ENCODE results near the gene NACC2. TPM values are rescaled to one million over a fixed set of nuclear protein-coding genes. Genes with fewer than 3 reads are reported as not detected.

NACC2 gene
- total RNA-seq, 4 donors from 2014 or later, result 71.4 to 209 (median 110) TPM

DNA sequence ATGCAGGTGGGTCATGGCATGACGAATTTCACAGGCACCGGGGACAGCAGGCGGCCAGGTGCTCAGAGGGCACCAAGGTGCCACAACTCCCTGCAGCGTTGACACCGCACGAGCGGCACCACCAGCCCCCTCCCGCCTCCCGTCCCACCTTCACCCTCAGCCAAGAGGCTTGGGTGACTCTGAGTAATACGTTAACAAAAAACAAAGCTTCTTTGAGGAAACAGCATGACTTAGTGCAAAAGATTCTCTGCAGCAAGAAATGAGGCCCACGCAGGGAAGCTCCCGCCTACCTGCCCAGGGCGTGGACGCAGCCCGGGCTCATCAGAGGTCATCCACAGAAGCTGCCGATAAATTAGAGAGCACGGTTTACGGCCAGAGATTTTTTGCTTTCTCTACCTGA lies 19.5 kb upstream of the NACC2 start:
- TF ChIP-seq EP300 (IDR thresholded peaks at IDR 0.05), result no peak
- no peak for TF ChIP-seq POLR2A (IDR thresholded peaks at IDR 0.05)
- TF ChIP-seq, protein P1, sequence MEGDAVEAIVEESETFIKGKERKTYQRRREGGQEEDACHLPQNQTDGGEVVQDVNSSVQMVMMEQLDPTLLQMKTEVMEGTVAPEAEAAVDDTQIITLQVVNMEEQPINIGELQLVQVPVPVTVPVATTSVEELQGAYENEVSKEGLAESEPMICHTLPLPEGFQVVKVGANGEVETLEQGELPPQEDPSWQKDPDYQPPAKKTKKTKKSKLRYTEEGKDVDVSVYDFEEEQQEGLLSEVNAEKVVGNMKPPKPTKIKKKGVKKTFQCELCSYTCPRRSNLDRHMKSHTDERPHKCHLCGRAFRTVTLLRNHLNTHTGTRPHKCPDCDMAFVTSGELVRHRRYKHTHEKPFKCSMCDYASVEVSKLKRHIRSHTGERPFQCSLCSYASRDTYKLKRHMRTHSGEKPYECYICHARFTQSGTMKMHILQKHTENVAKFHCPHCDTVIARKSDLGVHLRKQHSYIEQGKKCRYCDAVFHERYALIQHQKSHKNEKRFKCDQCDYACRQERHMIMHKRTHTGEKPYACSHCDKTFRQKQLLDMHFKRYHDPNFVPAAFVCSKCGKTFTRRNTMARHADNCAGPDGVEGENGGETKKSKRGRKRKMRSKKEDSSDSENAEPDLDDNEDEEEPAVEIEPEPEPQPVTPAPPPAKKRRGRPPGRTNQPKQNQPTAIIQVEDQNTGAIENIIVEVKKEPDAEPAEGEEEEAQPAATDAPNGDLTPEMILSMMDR (IDR thresholded peaks at IDR 0.05), result no peak
- TF ChIP-seq POLR2AphosphoS5 (IDR thresholded peaks at IDR 0.05), result no peak
- ATAC-seq, result no peak
- H3K9me3 ChIP-seq, result no peaks in the 10 kb centered on the region
- no peaks in the 10 kb centered on the region for H3K27me3 ChIP-seq
- peaks cover 2 to 59% (median 19%) of the 10 kb centered on the region in 3 donors for H3K4me1 ChIP-seq
- no peak overlapping the region for H3K27ac ChIP-seq
- H3K36me3 ChIP-seq, result peaks cover 0 to 36% of the 10 kb centered on the region in 2 donors
- WGBS, 2 donors (ENCODE audit: low coverage in 1 of 2), result 80 to 98% methylated on average over 3 to 8 of the region's 18 CpGs
- H3K4me3 ChIP-seq, result no peak overlapping the region

DNA sequence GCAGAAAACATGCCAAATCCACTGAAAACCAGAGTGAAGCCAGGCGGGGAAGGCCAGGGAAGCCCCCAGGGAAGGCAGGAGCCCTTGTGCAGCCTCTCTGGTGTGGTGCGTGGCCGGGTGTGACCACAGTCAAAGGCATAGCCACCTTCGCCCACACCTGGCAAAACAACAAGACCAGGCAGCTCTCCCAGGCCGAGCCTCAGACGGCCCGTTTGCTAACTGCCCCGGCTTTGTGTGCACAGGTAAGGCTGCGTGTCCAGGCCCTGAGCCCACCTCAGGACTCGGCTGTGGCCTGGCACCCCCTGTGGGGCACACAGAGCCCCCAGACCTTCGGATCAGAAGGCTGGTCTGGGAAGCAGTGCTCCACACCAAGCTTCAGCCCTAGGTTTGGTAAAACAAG lies 17.5 kb upstream of the NACC2 start:
- H3K27ac ChIP-seq, result no peak overlapping the region
- no peaks in the 10 kb centered on the region for H3K27me3 ChIP-seq
- H3K4me3 ChIP-seq, result no peak overlapping the region
- no peaks in the 10 kb centered on the region for H3K9me3 ChIP-seq
- no peak for ATAC-seq
- TF ChIP-seq POLR2AphosphoS5 (IDR thresholded peaks at IDR 0.05) (no peak), EP300 (IDR thresholded peaks at IDR 0.05) (no peak), POLR2A (IDR thresholded peaks at IDR 0.05) (no peak)
- TF ChIP-seq, protein P1 (IDR thresholded peaks at IDR 0.05), result no peak
- WGBS, 2 donors (ENCODE audit: low coverage in 1 of 2), result no CpG with 5 or more reads among the region's 11 CpGs
- peaks cover 2 to 69% (median 23%) of the 10 kb centered on the region in 3 donors for H3K4me1 ChIP-seq
- peaks cover 0 to 36% of the 10 kb centered on the region in 2 donors for H3K36me3 ChIP-seq

DNA sequence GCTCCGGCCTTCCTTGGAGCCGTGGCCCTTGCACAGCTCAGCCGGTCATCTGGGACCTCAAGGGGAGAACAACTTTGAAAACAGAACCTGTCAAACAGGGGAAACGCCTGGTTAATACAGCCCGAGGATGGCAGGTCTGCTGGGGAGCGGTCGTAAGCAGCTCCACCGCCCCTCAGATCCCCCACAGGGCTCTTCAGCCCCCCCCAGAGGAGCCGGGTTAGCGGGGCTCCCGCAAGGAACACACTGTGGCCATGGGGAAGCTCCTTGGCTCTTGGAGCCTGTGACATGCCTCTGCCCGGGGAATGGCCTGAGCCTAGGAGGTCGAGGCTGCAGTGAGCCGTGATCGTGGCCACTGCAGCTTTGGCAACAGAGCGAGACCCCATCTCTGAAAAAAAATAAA lies 16.8 kb upstream of the NACC2 start:
- Histone ChIP-seq H3K27ac (peak overlapping the region in 1 of 4 donors; percentile 6), H3K4me3 (no peak overlapping the region)
- 100% methylated on average over 1 of the region's 16 CpGs; no CpG with 5 or more reads in 1 of the 2 donors for WGBS, 2 donors (ENCODE audit: low coverage in 1 of 2)

DNA sequence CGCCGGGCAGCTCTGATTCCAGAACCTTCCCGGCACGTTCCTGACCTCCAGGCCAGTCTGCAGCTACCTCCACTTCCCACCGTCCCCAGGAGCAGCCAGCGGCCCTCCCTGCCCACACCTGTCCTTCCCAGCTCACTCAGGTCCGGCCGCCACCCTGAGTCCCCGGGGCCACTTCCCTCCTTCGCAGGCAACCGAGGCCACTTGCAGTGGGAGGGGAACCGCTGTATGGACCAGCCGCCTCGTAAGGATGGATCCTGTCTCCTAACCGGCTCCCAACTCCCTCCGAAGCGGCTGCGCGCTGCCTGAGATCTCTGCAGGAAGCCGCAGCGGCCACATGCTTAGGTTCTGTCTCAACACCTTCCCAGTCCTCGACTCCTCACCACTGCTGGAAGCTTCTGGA lies 16.1 kb upstream of the NACC2 start:
- peak overlapping the region in 2 of 4 donors; percentile 87 to 88 for H3K27ac ChIP-seq
- H3K4me3 ChIP-seq, result no peak overlapping the region
- no peak for TF ChIP-seq EP300 (IDR thresholded peaks at IDR 0.05)
- no peak for TF ChIP-seq POLR2A (IDR thresholded peaks at IDR 0.05)
- 84% methylated on average over 15 of the region's 22 CpGs; no CpG with 5 or more reads in 1 of the 2 donors for WGBS, 2 donors (ENCODE audit: low coverage in 1 of 2)
- H3K27me3 ChIP-seq, result no peaks in the 10 kb centered on the region
- H3K4me1 ChIP-seq, result peaks cover 2 to 68% (median 19%) of the 10 kb centered on the region in 3 donors
- peaks cover 0 to 27% of the 10 kb centered on the region in 2 donors for H3K36me3 ChIP-seq
- no peak for ATAC-seq
- no peaks in the 10 kb centered on the region for H3K9me3 ChIP-seq

More for the DNA sequence above, 16.8 kb upstream of the NACC2 start:
- H3K9me3 ChIP-seq, result no peaks in the 10 kb centered on the region
- H3K36me3 ChIP-seq, result peaks cover 0 to 34% of the 10 kb centered on the region in 2 donors
- H3K27me3 ChIP-seq, result no peaks in the 10 kb centered on the region
- no peak for TF ChIP-seq EP300 (IDR thresholded peaks at IDR 0.05)
- TF ChIP-seq POLR2A (IDR thresholded peaks at IDR 0.05), result no peak
- TF ChIP-seq, protein P1 (IDR thresholded peaks at IDR 0.05), result no peak
- TF ChIP-seq POLR2AphosphoS5 (IDR thresholded peaks at IDR 0.05), result no peak
- ATAC-seq, result no peak
- peaks cover 2 to 68% (median 17%) of the 10 kb centered on the region in 3 donors for H3K4me1 ChIP-seq

- ATAC-seq, result no peak
- Histone ChIP-seq H3K4me3 (peak overlapping the region; percentile 13 to 48), H3K27ac (peak overlapping the region in 3 of 4 donors; percentile 86 to 88 (median 87)), H3K9me3 (no peaks in the 10 kb centered on the region), H3K27me3 (no peaks in the 10 kb centered on the region), H3K4me1 (peaks cover 2 to 68% (median 27%) of the 10 kb centered on the region in 3 donors), H3K36me3 (peaks cover 0 to 19% of the 10 kb centered on the region in 2 donors)
- TF ChIP-seq POLR2AphosphoS5 (IDR thresholded peaks at IDR 0.05), result no peak
- TF ChIP-seq EP300 (IDR thresholded peaks at IDR 0.05), result no peak
- TF ChIP-seq, protein P1 (IDR thresholded peaks at IDR 0.05), result peak in 1 of 4 experiments; percentile 48
- no peak for TF ChIP-seq POLR2A (IDR thresholded peaks at IDR 0.05)
- WGBS, 2 donors (ENCODE audit: low coverage in 1 of 2), result 0 to 16% methylated on average over 2 to 18 of the region's 42 CpGs
Measured at GRCh38 chr9:136110082-136111061, 15.3 kb upstream of the NACC2 start.

Data from gastroesophageal sphincter (tissue), 4 donors.